Uterus (tissue), 4 donors: ENCODE data around the gene ATP11B. TPM values are rescaled to one million over a fixed set of nuclear protein-coding genes. Genes with fewer than 3 reads are reported as not detected.
"Not testable (repeated sequence)": the region's sequence is repeated elsewhere in the genome, so short reads cannot be mapped to it uniquely, and the experiment has no call there.

ENCODE experiments used
- DNase-seq, 2 donors: peaks; one replicate each; pipeline ENCODE4 v3.0.0-alpha.2; 2019 to 2020
- H3K27ac ChIP-seq, 2 donors: fragments of 200-600 bp; sonication (generic); 1 replicate in 1 of 2; 2 replicates in 1 of 2; pipeline ENCODE4 v1.5.1; 2016 to 2018
- H3K27me3 ChIP-seq, 2 donors: fragments of 200-600 bp; sonication (generic); one replicate each; pipeline ENCODE4 v1.5.1; 2018 to 2019; ENCODE audit warnings: control low read depth in 1 of 2
- H3K36me3 ChIP-seq, 2 donors: fragments of 200-600 bp; sonication (generic); one replicate each; pipeline ENCODE4 v1.5.1; 2019; ENCODE audit warnings: control low read depth in 1 of 2
- H3K4me1 ChIP-seq, 2 donors: fragments of 200-600 bp; sonication (generic); one replicate each; pipeline ENCODE4 v1.5.1; 2018 to 2019; ENCODE audit warnings: control low read depth in 1 of 2
- H3K4me3 ChIP-seq, 2 donors: fragments of 200-600 bp; sonication (generic); 1 replicate in 1 of 2; 2 replicates in 1 of 2; pipeline ENCODE4 v1.5.1; 2018 to 2019; ENCODE audit warnings: mild to moderate bottlenecking in 1 of 2
- H3K9me3 ChIP-seq, 2 donors: fragments of 200-600 bp; sonication (generic); one replicate each; pipeline ENCODE4 v1.5.1; 2019; ENCODE audit warnings: control low read depth in 1 of 2
- CTCF ChIP-seq, 4 experiments: fragments of 200-600 bp in 2 of 4; fragments of 450-650 bp in 2 of 4; sonication (generic) in 2 of 4; IDR thresholded peaks; one replicate each; pipeline ENCODE4 v1.5.1; 2016 to 2019; ENCODE audit warnings: antibody characterized with exemption in 4 of 4, mild to moderate bottlenecking in 2 of 4, moderate library complexity in 1 of 4
- POLR2A ChIP-seq, 2 donors: fragments of 450-650 bp; IDR thresholded peaks; one replicate each; pipeline ENCODE4 v1.6.1; 2016; ENCODE audit warnings: antibody characterized with exemption in 2 of 2, mild to moderate bottlenecking in 1 of 2, moderate library complexity in 1 of 2
- intact Hi-C: fragments of 100-400 bp; cut with DNase I; formaldehyde crosslinking; loops from one replicate; pipeline ENCODE4 v1.15.1; 2023; ENCODE audit warnings: low total_unique reads
- total RNA-seq, 4 donors: library from RNA; depleted of rRNA in 3 of 4; stranded (reverse); fragments of >200 nt in 3 of 4; gene quantifications; one replicate each; pipeline versions ENCODE4 v1.1.0 to v1.2.4, GENCODE V29; 2014 to 2023
- donor health status: DM: yes; HTN: yes; CAD: no.

ATP11B gene
- total RNA-seq, 4 donors from 2014 or later = 53.5 to 136 (median 95.1) TPM

- no peaks in the 10 kb centered on the region for H3K4me1 ChIP-seq
- no peaks in the 10 kb centered on the region for H3K36me3 ChIP-seq
- H3K27me3 ChIP-seq = no peaks in the 10 kb centered on the region
- no peak overlapping the region for H3K4me3 ChIP-seq
- intact Hi-C loops = no loop called here
- TF ChIP-seq CTCF (IDR thresholded peaks at IDR 0.05) (no peak), POLR2A (IDR thresholded peaks at IDR 0.05) (no peak)
- H3K9me3 ChIP-seq = no peaks in the 10 kb centered on the region
- no peak overlapping the region for H3K27ac ChIP-seq
- DNase-seq = no peak
Measured at GRCh38 chr3:182816181-182816580, 22.9 kb downstream of the ATP11B start.

- intact Hi-C loops = no loop called here
- Histone ChIP-seq H3K27me3 (no peaks in the 10 kb centered on the region), H3K9me3 (no peaks in the 10 kb centered on the region), H3K4me1 (no peaks in the 10 kb centered on the region), H3K36me3 (no peaks in the 10 kb centered on the region), H3K4me3 (no peak overlapping the region), H3K27ac (no peak overlapping the region)
- no peak for DNase-seq
- TF ChIP-seq CTCF (IDR thresholded peaks at IDR 0.05) (no peak), POLR2A (IDR thresholded peaks at IDR 0.05) (no peak)
Measured at GRCh38 chr3:182818296-182818978, 25.1 kb downstream of the ATP11B start.

- Histone ChIP-seq H3K9me3 (no peaks in the 10 kb centered on the region), H3K36me3 (no peaks in the 10 kb centered on the region), H3K4me1 (no peaks in the 10 kb centered on the region), H3K4me3 (no peak overlapping the region), H3K27ac (no peak overlapping the region), H3K27me3 (no peaks in the 10 kb centered on the region)
- no peak for DNase-seq
- intact Hi-C loops = no loop called here
- no peak for TF ChIP-seq POLR2A (IDR thresholded peaks at IDR 0.05)
- TF ChIP-seq CTCF (IDR thresholded peaks at IDR 0.05) = no peak
Measured at GRCh38 chr3:182821221-182821981, 28.1 kb downstream of the ATP11B start.

GRCh38 chr3:182822260-182822659, 29.0 kb downstream of the ATP11B start:
- H3K4me3 ChIP-seq, intact Hi-C loops, DNase-seq, H3K4me1 ChIP-seq, H3K9me3 ChIP-seq, H3K27me3 ChIP-seq, H3K36me3 ChIP-seq, H3K27ac ChIP-seq: not testable (repeated sequence)

GRCh38 chr3:182824957-182825356, 31.7 kb downstream of the ATP11B start:
- TF ChIP-seq POLR2A (IDR thresholded peaks at IDR 0.05) = no peak
- no peak for TF ChIP-seq CTCF (IDR thresholded peaks at IDR 0.05)
- DNase-seq = no peak

More at GRCh38 chr3:182824957-182825356, 31.7 kb downstream of the ATP11B start:
- H3K27ac ChIP-seq = no peak overlapping the region
- H3K9me3 ChIP-seq = no peaks in the 10 kb centered on the region
- H3K4me1 ChIP-seq = no peaks in the 10 kb centered on the region
- no peaks in the 10 kb centered on the region for H3K36me3 ChIP-seq
- intact Hi-C loops = no loop called here
- H3K27me3 ChIP-seq = no peaks in the 10 kb centered on the region
- no peak overlapping the region for H3K4me3 ChIP-seq
